Kasumi-1 (cell line): Measurements from ENCODE around the gene LBHD2.

Experiments used
- DNase-seq, 2 experiments: peaks; one replicate each; lab custom pipeline; 2025; lab: John Stamatoyannopoulos, UW

The LBHD2 gene

GRCh38 chr14:103068351-103069073, 15.5 kb upstream of the LBHD2 start:
- no peak for DNase-seq

- no peak for DNase-seq
Observed at GRCh38 chr14:103070263-103070885, 13.6 kb upstream of the LBHD2 start.

- DNase-seq, result no peak
Observed at GRCh38 chr14:103070971-103071542, 13.0 kb upstream of the LBHD2 start.

GRCh38 chr14:103071544-103072251, 12.3 kb upstream of the LBHD2 start:
- no peak for DNase-seq

GRCh38 chr14:103072595-103073366, 11.2 kb upstream of the LBHD2 start:
- no peak for DNase-seq

- DNase-seq, result peak; percentile 23 to 33
Observed at GRCh38 chr14:103073367-103073875, 10.6 kb upstream of the LBHD2 start.

- no peak for DNase-seq
Observed at GRCh38 chr14:103073876-103074728, 9.9 kb upstream of the LBHD2 start.

- DNase-seq, result no peak
Observed at GRCh38 chr14:103074729-103075367, 9.2 kb upstream of the LBHD2 start.

- DNase-seq, result peak; percentile 77 to 79
Observed at GRCh38 chr14:103078420-103078749, 5.6 kb upstream of the LBHD2 start.

GRCh38 chr14:103078860-103079587, 5.0 kb upstream of the LBHD2 start:
- DNase-seq, result no peak

- no peak for DNase-seq
Observed at GRCh38 chr14:103081951-103082350, 2.1 kb upstream of the LBHD2 start.

GRCh38 chr14:103085106-103086091, 1.4 kb downstream of the LBHD2 start:
- no peak for DNase-seq

- no peak for DNase-seq
Observed at GRCh38 chr14:103086771-103087342, 2.8 kb downstream of the LBHD2 start.

GRCh38 chr14:103087343-103087835, 3.4 kb downstream of the LBHD2 start:
- DNase-seq, result no peak

GRCh38 chr14:103088921-103089320, 4.9 kb downstream of the LBHD2 start:
- no peak for DNase-seq

- DNase-seq, result no peak
Observed at GRCh38 chr14:103089386-103090335, 5.7 kb downstream of the LBHD2 start.
